NCI-H226 (cell line): ENCODE data around the gene RAB31.

Experiments used
- DNase-seq: peaks from one replicate; pipeline ENCODE4 v3.0.0-alpha.2; 2015

The RAB31 gene

DNA sequence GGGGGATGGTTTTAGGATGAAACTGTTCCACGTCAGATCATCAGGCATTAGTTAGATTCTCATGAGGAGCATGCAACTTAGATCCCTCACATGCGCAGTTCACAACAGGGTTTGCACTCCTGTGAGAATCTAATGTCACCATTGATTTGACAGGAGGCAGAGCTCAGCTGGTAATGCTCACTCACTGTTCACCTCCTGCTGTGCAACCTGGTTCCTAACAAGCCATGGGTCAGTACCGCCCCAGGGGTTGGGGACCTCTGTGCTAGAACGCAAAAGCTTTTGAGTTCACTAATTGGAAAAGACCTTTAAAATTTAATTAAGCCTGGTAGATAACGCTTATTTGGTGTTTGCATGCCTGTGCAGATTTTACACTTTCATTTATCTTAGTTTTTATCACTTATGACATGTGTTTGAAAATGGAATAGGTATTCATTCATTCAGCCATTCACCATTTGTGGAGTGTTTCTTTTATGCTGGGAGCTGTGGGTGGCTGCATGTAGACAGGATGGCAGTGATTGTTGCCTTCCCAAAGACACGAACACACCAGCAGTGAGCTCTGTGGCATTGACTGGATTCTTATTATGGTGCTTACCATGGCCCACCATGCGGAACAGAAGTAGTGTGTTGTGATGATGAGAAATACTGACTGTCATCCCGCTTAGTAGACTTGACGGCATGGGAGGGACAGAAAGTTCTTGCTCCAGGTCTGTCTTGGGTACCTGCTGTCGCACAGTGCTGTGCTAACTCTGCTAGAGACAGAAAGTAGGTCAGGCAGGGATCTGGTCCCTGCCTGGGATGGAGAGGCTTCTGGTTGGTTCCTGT lies 6.4 kb downstream of the RAB31 start:
- DNase-seq, result no peak

DNA sequence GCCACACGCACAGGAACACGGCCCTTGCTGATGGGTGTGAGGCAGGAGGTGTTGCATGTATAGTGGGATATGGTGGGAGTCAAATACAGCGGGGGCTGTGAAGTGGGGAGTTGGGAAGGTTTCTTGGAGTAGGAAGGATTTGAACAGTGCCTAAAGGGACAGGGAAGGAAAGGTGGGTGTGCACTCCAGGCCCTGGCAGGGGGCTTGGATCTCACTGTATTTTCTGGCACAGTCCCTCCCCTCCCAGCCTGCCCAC lies 6.9 kb downstream of the RAB31 start:
- no peak for DNase-seq

DNA sequence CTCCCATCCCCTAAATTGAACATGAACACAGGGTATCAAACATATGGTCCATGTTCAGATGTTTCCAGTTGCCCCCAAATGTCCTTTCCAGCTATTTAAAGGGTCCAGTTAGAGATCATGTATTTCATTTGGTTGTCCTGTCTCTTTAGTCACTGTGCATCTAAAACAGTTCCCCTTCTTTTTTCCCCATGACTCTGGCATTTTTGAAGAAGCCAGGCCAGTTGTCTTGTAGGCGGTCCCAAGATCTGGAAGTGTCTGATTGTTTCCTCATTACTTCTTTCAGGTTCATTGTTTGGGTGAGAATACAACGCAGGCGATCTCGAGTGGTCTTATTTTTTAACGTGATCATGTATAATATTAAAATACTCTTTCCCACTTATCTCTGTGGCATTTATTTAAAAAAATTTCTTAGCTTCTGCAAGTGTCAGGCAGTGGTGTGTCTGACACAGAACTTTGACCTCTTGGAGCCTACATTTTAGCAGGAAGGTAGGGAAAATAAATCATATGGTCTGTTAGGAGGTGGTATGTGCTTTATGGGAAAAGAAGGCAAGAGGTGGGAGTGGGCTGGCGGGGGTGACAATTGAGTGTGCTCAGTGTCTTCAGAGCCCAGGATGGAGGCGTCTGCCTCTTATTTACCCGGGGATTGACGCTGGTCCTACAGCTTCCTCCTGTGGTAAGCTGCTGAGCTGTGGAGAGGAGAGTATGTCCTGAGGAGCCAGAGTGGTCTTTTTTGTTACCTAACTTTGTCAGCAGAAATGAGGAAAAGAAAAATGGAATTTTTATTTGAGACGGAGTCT lies 8.1 kb downstream of the RAB31 start:
- DNase-seq, result no peak

GRCh38 chr18:9716780-9717563 lies 8.9 kb downstream of the RAB31 start:
- DNase-seq, result no peak

DNA sequence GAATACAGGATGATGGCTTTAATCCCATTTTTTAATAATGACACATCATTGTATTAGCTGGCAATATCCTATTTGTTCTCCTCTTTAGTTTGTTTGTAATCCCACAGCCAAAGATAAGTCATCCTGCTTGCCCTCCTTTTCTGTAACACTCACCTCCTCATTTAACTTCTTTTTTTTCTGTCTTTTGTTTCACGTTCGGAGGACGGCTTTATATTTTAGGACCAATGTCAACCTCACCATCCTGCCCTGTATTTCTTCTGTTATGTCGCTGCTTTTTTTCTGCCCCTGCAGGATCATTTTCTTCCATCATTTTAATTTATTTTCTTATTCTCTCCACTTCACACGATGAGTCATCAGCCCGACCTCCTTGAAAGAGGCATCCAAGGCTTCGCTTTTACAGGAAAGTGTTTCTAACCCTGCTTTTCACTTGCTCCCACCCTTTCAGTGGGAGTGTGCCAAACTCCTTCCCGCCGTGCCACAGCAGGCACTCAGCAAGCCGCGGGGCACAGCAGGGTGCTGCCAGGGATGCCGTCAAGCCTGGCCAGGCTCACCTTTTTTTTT lies 11.4 kb downstream of the RAB31 start:
- peak; percentile 92 for DNase-seq

DNA sequence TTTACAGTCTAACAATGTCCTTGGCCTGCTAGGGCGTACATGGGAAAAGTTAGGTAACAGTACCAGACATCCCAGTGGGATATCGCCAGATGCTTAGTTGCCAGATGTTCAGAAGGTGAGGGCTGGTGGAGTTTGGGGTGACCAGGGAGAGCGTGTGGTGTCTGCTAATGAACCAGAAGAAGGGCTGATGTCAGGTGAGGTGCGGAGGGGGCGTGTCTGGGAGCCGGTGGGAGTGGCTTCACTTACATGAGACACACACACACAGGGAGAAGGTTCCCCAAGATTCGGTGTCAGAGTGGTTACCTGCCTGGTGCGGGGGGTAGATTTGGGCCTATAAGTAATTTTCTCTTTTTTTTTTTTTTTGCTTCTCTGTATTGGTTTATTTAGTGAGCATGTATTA lies 12.2 kb downstream of the RAB31 start:
- DNase-seq, result no peak

DNA sequence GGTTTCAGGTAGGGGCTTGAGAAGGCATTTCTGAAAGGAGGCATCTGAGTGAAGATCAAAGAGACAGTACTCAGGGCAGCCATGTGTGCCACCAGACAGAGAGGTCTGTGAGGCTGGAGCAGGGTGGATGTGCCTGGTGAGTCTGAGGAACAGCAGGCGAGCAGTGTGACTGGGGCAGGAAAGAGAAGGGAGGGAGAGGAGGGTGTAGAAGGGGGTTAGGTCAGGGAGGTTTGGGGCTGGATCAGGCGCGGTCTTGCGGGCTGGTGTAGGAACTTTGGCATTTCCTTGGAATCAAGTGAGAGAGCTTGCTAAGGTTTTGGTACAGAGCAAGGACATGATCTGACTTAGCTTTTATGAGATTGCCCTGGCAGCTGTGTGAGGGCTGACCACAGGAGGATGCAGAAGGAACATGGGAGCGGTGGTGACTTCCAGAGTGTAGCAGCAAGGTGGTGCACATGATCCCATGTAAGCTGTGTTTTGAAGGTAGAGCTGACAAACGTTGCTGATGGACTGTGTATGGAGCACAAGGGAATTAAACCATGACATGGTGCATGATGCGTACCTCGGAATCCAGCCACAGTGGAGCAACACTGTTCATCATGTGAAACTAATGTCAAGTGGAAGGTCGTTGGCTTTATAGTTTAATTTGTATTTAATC lies 13.9 kb downstream of the RAB31 start:
- no peak for DNase-seq

- DNase-seq, result no peak
Measured at GRCh38 chr18:9722691-9723090, 14.6 kb downstream of the RAB31 start.

DNA sequence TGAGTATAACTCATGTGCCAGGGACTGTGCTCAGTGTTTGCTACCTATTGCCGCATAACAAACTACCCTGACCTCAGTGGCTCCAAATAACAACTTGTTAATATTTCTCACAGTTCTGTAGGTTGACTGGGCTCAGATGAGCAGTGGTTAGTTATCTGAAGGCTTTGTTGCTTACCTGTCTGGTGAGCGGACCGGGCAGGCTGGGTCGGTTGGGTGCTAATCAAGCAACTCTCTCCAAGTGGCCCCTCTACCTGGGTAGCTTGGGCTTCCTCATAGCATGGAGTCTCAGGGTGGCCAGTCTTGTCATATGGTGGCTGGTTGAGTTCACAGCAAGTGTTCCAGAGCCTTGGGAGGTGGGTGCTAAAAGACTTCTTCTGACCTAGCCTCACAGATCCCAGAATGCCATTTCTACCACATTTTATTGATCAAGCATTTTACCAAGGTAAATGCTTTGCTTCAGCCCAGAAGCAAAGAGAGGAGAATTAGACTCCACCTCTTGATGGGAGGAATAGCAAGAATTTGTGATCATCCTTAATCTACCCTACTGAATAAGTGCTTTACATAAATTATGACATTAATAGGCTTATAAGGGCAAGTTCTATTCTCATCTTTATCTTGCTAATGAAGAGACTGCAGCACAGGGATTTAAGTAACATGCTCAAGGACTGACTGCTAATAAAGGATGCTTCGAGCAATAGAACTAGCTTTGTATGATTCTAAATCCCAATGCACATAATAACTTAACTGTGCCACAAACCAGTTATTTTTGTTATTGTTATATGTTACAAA lies 16.9 kb downstream of the RAB31 start:
- DNase-seq, result no peak

DNA sequence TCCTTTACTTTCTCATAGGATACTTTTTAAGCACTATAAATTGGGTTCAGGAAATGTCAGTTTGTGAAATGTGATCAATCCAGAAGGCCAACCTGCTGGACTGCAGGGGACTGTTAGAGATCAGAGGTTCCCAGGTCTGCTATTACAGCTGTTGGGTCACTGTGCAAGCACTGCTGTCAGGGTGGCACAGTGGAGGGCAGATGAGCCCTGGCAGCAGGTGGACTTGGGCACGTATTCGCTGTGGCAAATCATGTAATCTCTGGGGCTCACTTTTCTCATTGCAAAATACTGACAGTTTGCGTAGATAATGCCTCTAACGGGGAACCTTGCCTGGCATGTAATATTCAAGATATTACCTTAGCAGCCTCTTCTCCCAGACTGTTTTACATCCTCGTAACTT lies 18.1 kb downstream of the RAB31 start:
- no peak for DNase-seq

DNA sequence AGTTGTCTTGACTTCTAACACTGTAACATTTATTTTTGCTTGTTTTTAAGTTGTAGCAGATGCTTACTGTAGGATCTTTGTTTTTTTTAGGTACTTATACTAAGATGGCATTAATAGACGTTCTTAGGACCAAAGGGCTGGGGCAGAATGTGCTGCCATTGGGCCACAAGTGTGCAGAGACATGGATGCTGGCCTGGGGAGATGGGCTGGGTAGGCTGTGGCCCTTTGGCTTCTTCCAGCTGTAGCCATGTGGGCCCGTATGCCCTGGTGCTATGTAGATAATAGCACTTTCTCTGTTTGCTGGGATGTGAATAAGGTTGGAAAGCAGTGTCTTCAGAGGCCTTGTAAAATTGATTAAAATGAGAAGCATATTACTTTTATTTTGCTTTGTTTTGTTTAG lies 18.8 kb downstream of the RAB31 start:
- DNase-seq, result no peak

GRCh38 chr18:9730786-9731185 lies 22.7 kb downstream of the RAB31 start:
- DNase-seq, result no peak

DNA sequence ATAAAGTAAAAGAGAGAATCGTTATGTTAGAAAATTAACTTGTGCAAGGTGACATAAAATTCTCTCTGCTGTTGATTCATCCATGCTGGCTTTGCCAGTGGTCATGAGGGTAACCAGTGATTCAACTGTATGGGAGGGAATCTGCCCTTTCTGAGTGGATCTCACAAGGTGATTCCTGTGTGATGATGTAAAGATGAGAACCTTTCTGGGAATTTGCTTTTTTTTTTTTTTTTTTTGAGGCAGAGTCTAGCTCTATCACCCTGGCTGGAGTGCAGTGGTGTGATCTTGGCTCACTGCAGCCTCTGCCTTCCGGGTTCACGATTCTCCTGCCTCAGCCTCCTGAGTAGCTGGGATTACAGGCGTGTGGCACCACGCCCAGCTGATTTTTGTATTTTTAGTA lies 23.3 kb downstream of the RAB31 start:
- DNase-seq, result peak; percentile 92

- DNase-seq, result no peak
Measured at GRCh38 chr18:9732031-9732430, 23.9 kb downstream of the RAB31 start.

DNA sequence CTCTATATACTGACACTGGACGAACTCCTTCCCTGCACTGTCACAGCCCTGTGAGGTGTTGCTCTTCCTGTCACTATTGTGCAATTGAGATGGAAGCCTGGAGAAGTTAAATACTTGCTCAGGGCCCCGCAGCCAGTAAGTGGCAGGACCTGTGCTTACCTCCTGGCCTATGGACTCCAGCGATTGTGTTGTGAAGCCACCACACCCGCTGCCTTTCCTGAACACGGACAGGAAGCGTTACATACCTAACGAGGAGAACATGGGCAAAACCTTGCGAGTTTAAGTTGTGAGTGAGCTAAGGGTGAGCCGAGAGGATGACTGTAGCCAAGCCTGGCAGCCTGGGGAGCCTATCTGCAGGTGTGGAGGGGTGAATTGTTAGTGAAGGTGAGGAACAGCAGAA lies 26.1 kb downstream of the RAB31 start:
- DNase-seq, result no peak

GRCh38 chr18:9735238-9735637 lies 27.1 kb downstream of the RAB31 start:
- DNase-seq, result no peak

DNA sequence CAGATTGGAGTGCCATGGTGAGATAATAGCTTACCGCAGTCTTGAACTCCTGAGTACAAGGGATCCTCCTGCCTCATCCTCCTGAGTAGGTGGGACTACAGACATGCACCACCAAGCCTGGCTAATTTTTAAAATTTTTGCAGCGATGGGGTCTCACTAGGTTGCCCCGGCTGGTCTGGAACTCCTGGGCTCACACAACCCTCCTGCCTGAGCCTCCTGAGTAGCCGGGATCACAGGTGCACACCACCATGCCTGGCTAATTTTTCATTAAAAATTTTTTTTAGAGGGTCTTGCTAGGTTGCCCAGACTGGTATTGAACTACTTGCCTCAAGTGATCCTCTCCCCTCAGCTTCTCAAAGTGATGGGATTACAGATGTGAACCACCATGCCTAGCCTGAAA lies 27.8 kb downstream of the RAB31 start:
- DNase-seq, result no peak

DNA sequence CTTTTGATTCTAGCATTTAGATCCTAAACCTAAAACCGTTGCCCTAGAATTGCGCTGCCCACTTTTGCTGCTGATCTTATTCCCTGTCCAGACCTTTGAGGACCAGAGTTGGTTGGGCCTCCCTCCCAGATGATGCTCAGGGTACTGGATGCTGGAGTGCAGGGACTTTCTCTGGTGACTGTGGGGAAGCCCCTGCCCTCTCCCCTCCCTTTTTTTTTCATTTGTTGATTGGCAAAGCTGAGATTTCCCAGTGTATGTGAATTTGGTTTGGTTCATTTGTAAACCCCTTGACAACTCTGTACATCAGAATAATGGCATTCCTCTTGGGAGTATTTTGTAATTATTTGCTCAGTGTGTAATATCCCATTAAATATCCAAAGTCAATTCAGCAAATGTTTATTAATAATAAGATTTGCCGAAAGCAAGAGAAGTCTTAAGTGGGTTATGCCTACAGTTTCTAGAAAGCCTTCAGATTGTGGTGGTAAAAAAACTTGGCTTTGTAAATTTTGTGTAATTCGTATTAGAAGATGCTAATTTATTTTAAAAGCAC lies 28.3 kb downstream of the RAB31 start:
- no peak for DNase-seq

GRCh38 chr18:9737006-9737405 lies 28.9 kb downstream of the RAB31 start:
- no peak for DNase-seq

DNA sequence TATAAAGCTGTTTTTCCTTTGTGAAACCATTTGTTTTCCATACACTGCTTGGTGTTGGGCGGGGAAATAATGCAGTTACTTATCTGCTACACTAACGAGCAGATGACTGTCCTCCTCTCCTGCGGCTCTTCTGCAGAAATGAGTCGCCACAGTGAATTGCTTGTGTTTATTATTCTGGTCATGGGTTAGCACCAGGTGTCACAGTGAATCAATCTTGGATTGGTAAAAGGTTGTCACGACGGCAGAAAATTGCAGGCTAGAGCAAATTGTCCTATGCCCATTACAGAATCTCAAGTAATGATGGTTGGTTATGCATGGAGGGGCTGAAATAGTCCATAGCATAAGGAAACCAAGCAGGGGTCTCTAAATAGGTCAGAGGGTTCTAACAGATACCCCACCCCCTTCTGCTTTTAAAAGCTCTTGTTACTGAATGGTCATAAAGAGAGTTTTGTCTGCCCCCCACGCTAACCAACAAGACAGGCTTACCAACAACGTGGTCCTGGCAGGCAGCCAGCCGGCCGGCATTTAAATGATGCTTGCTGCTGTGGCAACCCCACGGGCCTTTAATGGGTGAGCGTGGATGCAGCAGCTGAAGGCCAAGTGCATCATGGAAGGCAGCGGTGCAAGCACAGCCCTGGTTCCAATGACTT lies 29.5 kb downstream of the RAB31 start:
- DNase-seq, result peak; percentile 62

DNA sequence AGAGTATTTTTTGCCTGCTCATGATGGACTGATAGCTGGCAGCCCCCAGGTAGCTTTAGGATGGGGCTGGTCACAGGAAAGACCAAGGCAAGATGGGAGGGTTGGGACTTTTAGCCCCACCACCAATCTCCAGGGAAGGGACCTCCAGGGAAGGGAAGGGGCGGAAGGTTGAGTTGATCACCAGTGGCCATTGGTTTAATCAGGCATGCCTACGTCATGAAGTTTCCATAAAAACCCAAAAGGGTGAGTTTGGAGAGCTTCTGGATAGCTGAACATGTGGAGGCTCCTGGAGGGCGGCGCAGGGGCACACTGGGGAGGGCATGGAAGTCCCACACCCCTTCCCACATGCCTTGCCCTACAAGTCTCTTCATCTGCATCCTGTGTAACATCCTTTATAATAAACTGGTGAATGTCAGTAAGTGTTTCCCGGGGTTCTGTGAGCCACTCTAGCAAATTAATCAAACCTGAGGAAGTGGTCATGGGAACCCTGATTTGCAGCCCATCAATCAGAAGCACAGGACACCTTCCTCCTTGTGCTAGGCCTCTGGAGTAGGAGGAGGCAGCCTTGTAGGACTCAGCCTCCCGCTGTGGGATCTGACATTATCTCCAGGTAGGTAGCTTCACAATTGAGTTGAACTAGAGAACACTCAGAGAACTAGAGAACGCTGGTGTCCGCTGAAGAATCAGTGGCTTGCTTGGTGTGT lies 30.3 kb downstream of the RAB31 start:
- no peak for DNase-seq
